ENCODE data around the gene RHO. TPM values are rescaled to one million over a fixed set of nuclear protein-coding genes. Genes with fewer than 3 reads are reported as not detected.

The RHO gene
- total RNA-seq, 4 donors from 2014 or later = not detected

GRCh38 chr3:129533406-129533805, 5.0 kb downstream of the RHO start:
- Histone ChIP-seq H3K27me3 (no peaks in the 10 kb centered on the region), H3K36me3 (no peaks in the 10 kb centered on the region), H3K27ac (no peak overlapping the region), H3K4me1 (peaks cover 0 to 13% (median 2%) of the 10 kb centered on the region in 4 donors), H3K4me3 (no peak overlapping the region), H3K9me3 (no peaks in the 10 kb centered on the region)
- no peak for DNase-seq (ENCODE audit: low spot score in 2 of 2)
- WGBS, 2 donors = 90 to 94% methylated on average over 16 of the region's 16 CpGs
- TF ChIP-seq, protein P1, sequence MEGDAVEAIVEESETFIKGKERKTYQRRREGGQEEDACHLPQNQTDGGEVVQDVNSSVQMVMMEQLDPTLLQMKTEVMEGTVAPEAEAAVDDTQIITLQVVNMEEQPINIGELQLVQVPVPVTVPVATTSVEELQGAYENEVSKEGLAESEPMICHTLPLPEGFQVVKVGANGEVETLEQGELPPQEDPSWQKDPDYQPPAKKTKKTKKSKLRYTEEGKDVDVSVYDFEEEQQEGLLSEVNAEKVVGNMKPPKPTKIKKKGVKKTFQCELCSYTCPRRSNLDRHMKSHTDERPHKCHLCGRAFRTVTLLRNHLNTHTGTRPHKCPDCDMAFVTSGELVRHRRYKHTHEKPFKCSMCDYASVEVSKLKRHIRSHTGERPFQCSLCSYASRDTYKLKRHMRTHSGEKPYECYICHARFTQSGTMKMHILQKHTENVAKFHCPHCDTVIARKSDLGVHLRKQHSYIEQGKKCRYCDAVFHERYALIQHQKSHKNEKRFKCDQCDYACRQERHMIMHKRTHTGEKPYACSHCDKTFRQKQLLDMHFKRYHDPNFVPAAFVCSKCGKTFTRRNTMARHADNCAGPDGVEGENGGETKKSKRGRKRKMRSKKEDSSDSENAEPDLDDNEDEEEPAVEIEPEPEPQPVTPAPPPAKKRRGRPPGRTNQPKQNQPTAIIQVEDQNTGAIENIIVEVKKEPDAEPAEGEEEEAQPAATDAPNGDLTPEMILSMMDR (IDR thresholded peaks at IDR 0.05) = no peak
- TF ChIP-seq POLR2A (IDR thresholded peaks at IDR 0.05) (no peak), EP300 (IDR thresholded peaks at IDR 0.05) (no peak)

DNA sequence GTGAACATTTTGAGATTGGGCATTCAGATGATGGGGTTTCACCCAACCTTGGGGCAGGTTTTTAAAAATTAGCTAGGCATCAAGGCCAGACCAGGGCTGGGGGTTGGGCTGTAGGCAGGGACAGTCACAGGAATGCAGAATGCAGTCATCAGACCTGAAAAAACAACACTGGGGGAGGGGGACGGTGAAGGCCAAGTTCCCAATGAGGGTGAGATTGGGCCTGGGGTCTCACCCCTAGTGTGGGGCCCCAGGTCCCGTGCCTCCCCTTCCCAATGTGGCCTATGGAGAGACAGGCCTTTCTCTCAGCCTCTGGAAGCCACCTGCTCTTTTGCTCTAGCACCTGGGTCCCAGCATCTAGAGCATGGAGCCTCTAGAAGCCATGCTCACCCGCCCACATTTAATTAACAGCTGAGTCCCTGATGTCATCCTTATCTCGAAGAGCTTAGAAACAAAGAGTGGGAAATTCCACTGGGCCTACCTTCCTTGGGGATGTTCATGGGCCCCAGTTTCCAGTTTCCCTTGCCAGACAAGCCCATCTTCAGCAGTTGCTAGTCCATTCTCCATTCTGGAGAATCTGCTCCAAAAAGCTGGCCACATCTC, 6.1 kb downstream of the RHO start:
- no peak overlapping the region for H3K4me3 ChIP-seq
- H3K9me3 ChIP-seq = no peaks in the 10 kb centered on the region
- no peaks in the 10 kb centered on the region for H3K36me3 ChIP-seq
- DNase-seq (ENCODE audit: low spot score in 2 of 2) = no peak
- TF ChIP-seq POLR2A (IDR thresholded peaks at IDR 0.05) (no peak), EP300 (IDR thresholded peaks at IDR 0.05) (no peak)
- TF ChIP-seq, protein P1 (IDR thresholded peaks at IDR 0.05) = no peak
- 84 to 85% methylated on average over 4 of the region's 4 CpGs for WGBS, 2 donors
- no peak overlapping the region for H3K27ac ChIP-seq
- H3K4me1 ChIP-seq = peaks cover 0 to 11% (median 2%) of the 10 kb centered on the region in 4 donors
- H3K27me3 ChIP-seq = no peaks in the 10 kb centered on the region

DNA sequence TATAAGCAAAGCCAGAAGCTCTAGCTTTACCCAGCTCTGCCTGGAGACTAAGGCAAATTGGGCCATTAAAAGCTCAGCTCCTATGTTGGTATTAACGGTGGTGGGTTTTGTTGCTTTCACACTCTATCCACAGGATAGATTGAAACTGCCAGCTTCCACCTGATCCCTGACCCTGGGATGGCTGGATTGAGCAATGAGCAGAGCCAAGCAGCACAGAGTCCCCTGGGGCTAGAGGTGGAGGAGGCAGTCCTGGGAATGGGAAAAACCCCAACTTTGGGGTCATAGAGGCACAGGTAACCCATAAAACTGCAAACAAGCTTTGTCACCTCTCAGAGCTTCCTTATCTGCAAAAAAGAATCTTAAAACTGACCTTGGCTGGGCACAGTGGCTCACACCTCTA, 6.6 kb downstream of the RHO start:
- H3K9me3 ChIP-seq = no peaks in the 10 kb centered on the region
- H3K36me3 ChIP-seq = no peaks in the 10 kb centered on the region
- TF ChIP-seq, protein P1 (IDR thresholded peaks at IDR 0.05) = no peak
- no peak for TF ChIP-seq POLR2A (IDR thresholded peaks at IDR 0.05)
- TF ChIP-seq EP300 (IDR thresholded peaks at IDR 0.05) = no peak
- H3K27me3 ChIP-seq = no peaks in the 10 kb centered on the region
- DNase-seq (ENCODE audit: low spot score in 2 of 2) = no peak
- H3K4me1 ChIP-seq = peaks cover 0 to 5% (median 0%) of the 10 kb centered on the region in 4 donors
- 80 to 91% methylated on average over 1 of the region's 1 CpG for WGBS, 2 donors
- no peak overlapping the region for H3K27ac ChIP-seq
- H3K4me3 ChIP-seq = no peak overlapping the region

- Histone ChIP-seq H3K27me3 (no peaks in the 10 kb centered on the region), H3K4me1 (no peaks in the 10 kb centered on the region), H3K36me3 (no peaks in the 10 kb centered on the region), H3K9me3 (no peaks in the 10 kb centered on the region), H3K27ac (no peak overlapping the region), H3K4me3 (no peak overlapping the region)
- 87 to 89% methylated on average over 2 of the region's 2 CpGs for WGBS, 2 donors
- no peak for DNase-seq (ENCODE audit: low spot score in 2 of 2)
- TF ChIP-seq POLR2A (IDR thresholded peaks at IDR 0.05) (no peak), EP300 (IDR thresholded peaks at IDR 0.05) (no peak)
- TF ChIP-seq, protein P1 (IDR thresholded peaks at IDR 0.05) = no peak
Measured at GRCh38 chr3:129536374-129536667, 7.9 kb downstream of the RHO start.

GRCh38 chr3:129536804-129537203, 8.4 kb downstream of the RHO start:
- Histone ChIP-seq H3K9me3 (no peaks in the 10 kb centered on the region), H3K27ac (no peak overlapping the region)
- 75 to 76% methylated on average over 3 of the region's 3 CpGs for WGBS, 2 donors

More at GRCh38 chr3:129536804-129537203, 8.4 kb downstream of the RHO start:
- Histone ChIP-seq H3K36me3 (no peaks in the 10 kb centered on the region), H3K4me1 (no peaks in the 10 kb centered on the region), H3K4me3 (no peak overlapping the region), H3K27me3 (no peaks in the 10 kb centered on the region)
- no peak for TF ChIP-seq EP300 (IDR thresholded peaks at IDR 0.05)
- TF ChIP-seq, protein P1 (IDR thresholded peaks at IDR 0.05) = no peak
- TF ChIP-seq POLR2A (IDR thresholded peaks at IDR 0.05) = no peak
- DNase-seq (ENCODE audit: low spot score in 2 of 2) = no peak
